Endothelial cell (in vitro differentiated cells): ENCODE results near the gene CPN1. TPM values are rescaled to one million over a fixed set of nuclear protein-coding genes. Genes with fewer than 3 reads are reported as not detected.

ENCODE experiments used
- DNase-seq: peaks from one replicate; pipeline ENCODE4 v3.0.0; 2021; ENCODE audit warnings: low spot score
- H3K27ac Mint-ChIP-seq: one replicate; pipeline ENCODE4 v1.8.0; 2021; ENCODE audit warnings: mixed read lengths, inconsistent platforms; ENCODE audit not compliant: unreplicated experiment
- H3K27me3 Mint-ChIP-seq: one replicate; pipeline ENCODE4 v1.8.0; 2021; ENCODE audit warnings: mild to moderate bottlenecking, moderate library complexity, mixed read lengths, inconsistent platforms; ENCODE audit not compliant: unreplicated experiment
- H3K36me3 Mint-ChIP-seq: one replicate; pipeline ENCODE4 v1.8.0; 2021; ENCODE audit warnings: mild to moderate bottlenecking, low read depth, mixed read lengths, inconsistent platforms; ENCODE audit not compliant: unreplicated experiment
- H3K4me1 Mint-ChIP-seq: one replicate; pipeline ENCODE4 v1.8.0; 2021; ENCODE audit warnings: mild to moderate bottlenecking, mixed read lengths, inconsistent platforms; ENCODE audit not compliant: unreplicated experiment
- H3K4me3 Mint-ChIP-seq: one replicate; pipeline ENCODE4 v1.8.0; 2021; ENCODE audit warnings: mild to moderate bottlenecking, mixed read lengths, inconsistent platforms; ENCODE audit not compliant: unreplicated experiment
- H3K9me3 Mint-ChIP-seq: one replicate; pipeline ENCODE4 v1.8.0; 2021; ENCODE audit warnings: mixed read lengths, inconsistent platforms; ENCODE audit not compliant: unreplicated experiment
- total RNA-seq: library from RNA; stranded (reverse); fragmentation: NEBNext Ultra II Directional; extraction: Animal tissue kit (Norgen Biotek cat#: 25700); gene quantifications from one replicate; pipeline ENCODE4 v1.2.1, GENCODE V29; 2021; ENCODE audit not compliant: unreplicated experiment
- TF ChIP-seq, protein P1 (sequence below): fragments of 200-600 bp; sonication (generic); IDR thresholded peaks from one replicate; pipeline ENCODE4 v1.5.0; 2021; ENCODE audit warnings: antibody characterized with exemption; ENCODE audit not compliant: unreplicated experiment

The CPN1 gene
- total RNA-seq, 1 donor from 2014 or later: not detected

DNA sequence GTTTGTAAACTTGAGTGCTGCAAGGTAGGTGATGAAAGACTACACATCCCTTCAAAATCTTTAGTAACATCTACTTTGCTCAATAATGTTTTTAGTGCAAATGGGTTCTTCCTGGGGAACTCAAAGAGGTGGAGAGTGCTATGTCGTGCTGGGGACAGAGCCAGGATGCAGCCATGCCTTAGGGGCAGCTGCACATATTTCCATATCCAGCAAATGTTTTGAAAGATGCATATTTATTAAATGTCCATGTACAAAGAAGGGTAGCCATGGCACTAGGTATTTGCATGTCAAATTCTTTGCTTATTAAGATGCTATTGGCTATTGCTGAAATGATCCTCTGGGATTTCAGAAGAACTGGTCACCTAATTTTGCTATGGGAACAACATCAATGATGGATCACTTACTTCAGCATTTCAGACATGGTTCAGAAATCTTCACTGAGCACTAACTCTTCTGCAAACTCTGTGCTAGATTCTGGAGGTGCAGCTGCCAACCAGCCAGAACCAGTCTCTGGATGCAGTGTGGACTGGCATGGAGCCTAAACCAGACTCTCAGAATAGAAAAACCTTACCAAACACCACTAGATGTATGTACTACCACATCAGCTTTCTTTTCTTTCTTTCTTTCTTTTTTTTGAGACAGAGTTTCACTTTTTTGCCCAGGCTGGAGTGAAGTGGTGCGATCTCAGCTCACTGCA lies 40.2 kb downstream of the CPN1 start:
- Mint-ChIP-seq H3K36me3 (no peaks in the 10 kb centered on the region), H3K4me1 (peaks cover 23% of the 10 kb centered on the region), H3K4me3 (no peak overlapping the region), H3K27ac (no peak overlapping the region), H3K9me3 (no peaks in the 10 kb centered on the region), H3K27me3 (no peaks in the 10 kb centered on the region)
- TF ChIP-seq, protein P1, sequence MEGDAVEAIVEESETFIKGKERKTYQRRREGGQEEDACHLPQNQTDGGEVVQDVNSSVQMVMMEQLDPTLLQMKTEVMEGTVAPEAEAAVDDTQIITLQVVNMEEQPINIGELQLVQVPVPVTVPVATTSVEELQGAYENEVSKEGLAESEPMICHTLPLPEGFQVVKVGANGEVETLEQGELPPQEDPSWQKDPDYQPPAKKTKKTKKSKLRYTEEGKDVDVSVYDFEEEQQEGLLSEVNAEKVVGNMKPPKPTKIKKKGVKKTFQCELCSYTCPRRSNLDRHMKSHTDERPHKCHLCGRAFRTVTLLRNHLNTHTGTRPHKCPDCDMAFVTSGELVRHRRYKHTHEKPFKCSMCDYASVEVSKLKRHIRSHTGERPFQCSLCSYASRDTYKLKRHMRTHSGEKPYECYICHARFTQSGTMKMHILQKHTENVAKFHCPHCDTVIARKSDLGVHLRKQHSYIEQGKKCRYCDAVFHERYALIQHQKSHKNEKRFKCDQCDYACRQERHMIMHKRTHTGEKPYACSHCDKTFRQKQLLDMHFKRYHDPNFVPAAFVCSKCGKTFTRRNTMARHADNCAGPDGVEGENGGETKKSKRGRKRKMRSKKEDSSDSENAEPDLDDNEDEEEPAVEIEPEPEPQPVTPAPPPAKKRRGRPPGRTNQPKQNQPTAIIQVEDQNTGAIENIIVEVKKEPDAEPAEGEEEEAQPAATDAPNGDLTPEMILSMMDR: no peak
- no peak for DNase-seq

DNA sequence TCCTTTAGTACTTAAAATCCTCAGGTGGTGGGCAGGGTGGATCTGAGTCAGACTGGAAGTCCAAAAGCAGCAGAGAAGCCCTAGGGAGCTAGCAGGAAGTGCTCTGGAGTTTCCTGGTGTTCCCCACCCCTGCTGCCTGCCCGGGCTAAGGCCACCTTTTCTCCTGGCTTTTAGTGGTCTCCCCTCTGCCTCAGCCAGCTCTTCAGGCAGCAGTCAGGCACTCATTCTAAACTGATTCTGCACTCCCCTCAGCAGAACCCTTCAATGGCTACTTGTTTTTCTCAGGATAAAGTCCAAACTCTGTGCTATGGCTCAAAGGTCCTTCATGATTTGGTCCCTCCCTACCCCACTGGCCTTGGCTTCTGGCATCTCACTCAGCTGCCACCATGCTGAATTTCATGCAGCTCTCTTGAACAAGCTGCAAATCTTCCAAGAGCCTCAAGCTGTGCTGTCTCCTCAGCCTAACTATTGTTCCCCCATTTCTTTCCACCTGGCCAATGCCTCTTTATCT lies 43.1 kb downstream of the CPN1 start:
- Mint-ChIP-seq H3K4me3 (no peak overlapping the region), H3K9me3 (no peaks in the 10 kb centered on the region), H3K36me3 (no peaks in the 10 kb centered on the region), H3K27me3 (no peaks in the 10 kb centered on the region), H3K27ac (no peak overlapping the region), H3K4me1 (peaks cover 13% of the 10 kb centered on the region)
- DNase-seq: no peak
- TF ChIP-seq, protein P1: no peak

DNA sequence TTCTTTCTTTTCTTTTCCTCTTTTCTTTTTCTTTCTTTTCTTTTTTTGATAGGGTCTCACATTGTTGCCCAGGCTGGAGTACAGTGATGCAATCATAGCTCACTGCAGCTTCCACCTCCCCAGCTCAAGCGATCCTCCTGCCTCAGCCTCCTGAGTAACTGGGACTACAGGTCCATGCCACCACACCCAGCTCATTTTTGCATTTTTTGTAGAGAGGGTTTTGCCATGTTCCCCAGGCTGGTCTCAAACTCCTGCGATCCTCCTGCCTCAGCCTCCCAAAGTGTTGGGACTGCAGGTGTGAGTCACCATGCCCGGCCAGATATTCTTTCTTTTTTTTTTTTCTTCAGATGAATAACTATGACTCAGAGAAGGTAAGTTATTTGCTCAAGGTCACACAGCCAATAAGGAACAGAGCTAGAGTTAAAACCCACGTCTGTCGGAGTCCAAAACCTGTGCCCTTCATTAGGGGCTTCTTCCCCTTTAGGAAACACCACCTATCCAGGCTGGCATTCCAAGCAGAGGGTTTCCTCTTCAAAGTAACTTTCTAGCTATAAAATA lies 43.8 kb downstream of the CPN1 start:
- Mint-ChIP-seq H3K4me1 (peaks cover 10% of the 10 kb centered on the region), H3K9me3 (no peaks in the 10 kb centered on the region), H3K4me3 (no peak overlapping the region), H3K27me3 (no peaks in the 10 kb centered on the region), H3K27ac (no peak overlapping the region), H3K36me3 (no peaks in the 10 kb centered on the region)
- TF ChIP-seq, protein P1: no peak
- no peak for DNase-seq

DNA sequence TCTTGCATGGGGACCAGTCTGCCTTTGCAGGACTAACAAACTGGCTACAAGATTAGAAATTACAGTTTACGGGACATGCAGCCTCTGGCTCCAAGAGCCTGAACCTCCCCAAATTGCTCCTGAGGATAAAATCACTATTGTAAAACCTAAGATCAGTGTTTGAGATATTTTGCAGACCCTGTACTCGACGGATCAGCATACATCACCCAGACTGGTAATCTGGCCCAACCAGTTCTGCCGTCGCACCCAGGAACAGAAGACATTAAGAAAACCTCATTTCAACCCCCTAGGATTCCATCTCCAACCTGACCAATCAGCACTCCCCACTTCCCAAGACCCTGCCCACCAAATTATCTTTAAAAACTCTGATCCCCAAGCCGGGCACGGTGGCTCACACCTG lies 44.8 kb downstream of the CPN1 start:
- Mint-ChIP-seq H3K27me3 (no peaks in the 10 kb centered on the region), H3K27ac (no peak overlapping the region), H3K4me3 (no peak overlapping the region), H3K4me1 (peaks cover 10% of the 10 kb centered on the region), H3K9me3 (no peaks in the 10 kb centered on the region), H3K36me3 (no peaks in the 10 kb centered on the region)
- DNase-seq: no peak
- TF ChIP-seq, protein P1: no peak

DNA sequence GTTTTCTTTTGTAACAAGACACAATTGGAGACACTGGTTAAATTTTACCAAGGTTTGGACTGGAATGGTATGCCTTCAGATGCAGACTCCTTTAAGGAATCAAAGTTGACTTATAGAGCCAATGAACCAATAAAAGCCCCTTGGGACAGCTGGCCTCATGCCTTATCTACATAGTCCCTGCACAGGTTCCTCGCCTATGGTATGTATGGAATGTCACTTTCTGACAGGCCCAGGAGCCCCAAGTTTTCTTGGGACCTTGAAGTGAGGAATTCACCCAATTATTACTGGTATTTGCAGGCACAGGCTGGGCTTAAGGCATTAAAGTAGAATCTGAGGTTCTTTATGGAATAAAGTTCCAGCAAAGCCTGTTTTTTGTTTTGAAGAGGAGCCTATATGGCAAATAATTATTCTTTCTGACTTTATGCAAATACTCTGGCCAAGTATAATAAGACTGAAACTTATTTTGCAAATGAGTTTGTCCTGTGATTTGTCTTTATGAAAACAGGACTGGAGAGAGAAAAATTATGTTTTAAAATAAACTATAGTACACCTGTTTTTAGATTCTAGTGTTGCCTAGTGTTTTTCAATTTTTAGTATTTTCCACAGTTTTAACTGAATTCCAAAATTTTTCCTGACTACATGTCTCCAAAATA lies 47.8 kb downstream of the CPN1 start:
- Mint-ChIP-seq H3K27me3 (peaks cover 2% of the 10 kb centered on the region), H3K4me1 (peaks cover 8% of the 10 kb centered on the region), H3K9me3 (no peaks in the 10 kb centered on the region), H3K27ac (no peak overlapping the region), H3K4me3 (no peak overlapping the region), H3K36me3 (no peaks in the 10 kb centered on the region)
- TF ChIP-seq, protein P1: no peak
- DNase-seq: no peak
